Left renal pelvis (tissue), 4 donors: ENCODE measurements around the gene OSBPL7. TPM values are rescaled to one million over a fixed set of nuclear protein-coding genes. Genes with fewer than 3 reads are reported as not detected.
"Not testable (repeated sequence)": the region's sequence is repeated elsewhere in the genome, so short reads cannot be mapped to it uniquely, and the experiment has no call there.

ENCODE experiments used
- DNase-seq, 4 donors: peaks; one replicate each; pipeline ENCODE4 v3.0.0-alpha.2; 2013; ENCODE audit warnings: low read depth in 4 of 4, low spot score in 3 of 4
- polyA plus RNA-seq, 4 donors: library from polyadenylated mRNA; unstranded; fragments of 120-200 nt; gene quantifications; one replicate each; pipeline ENCODE4 v1.2.1, GENCODE V29; 2013; ENCODE audit not compliant: insufficient read length in 4 of 4

The OSBPL7 gene
- polyA plus RNA-seq, 4 donors = 11.9 to 16.3 (median 12.3) TPM

- DNase-seq = no peak
Observed at GRCh38 chr17:47776330-47777197, 45.0 kb downstream of the OSBPL7 start.

GRCh38 chr17:47774987-47775580, 46.5 kb downstream of the OSBPL7 start:
- no peak for DNase-seq

GRCh38 chr17:47774331-47774730, 47.3 kb downstream of the OSBPL7 start:
- no peak for DNase-seq

- not testable (repeated sequence) for DNase-seq
Observed at GRCh38 chr17:47773649-47774048, 47.9 kb downstream of the OSBPL7 start.

GRCh38 chr17:47763913-47764582, 57.5 kb downstream of the OSBPL7 start:
- DNase-seq = no peak

GRCh38 chr17:47762728-47763127, 58.9 kb downstream of the OSBPL7 start:
- DNase-seq = no peak

- DNase-seq = no peak
Observed at GRCh38 chr17:47760409-47761140, 61.0 kb downstream of the OSBPL7 start.

- no peak for DNase-seq
Observed at GRCh38 chr17:47757386-47757785, 64.2 kb downstream of the OSBPL7 start.

Other genes starting within 250 kb of the OSBPL7 start
- gene KPNB1, start 171.9 kb downstream of the OSBPL7 start, polyA plus RNA-seq = 100 to 1,000 TPM; 177 to 273 (median 248) TPM
- 10 to 100 TPM; 22.0 to 36.6 (median 25.9) TPM for gene TBKBP1, start 127.6 kb downstream of the OSBPL7 start, polyA plus RNA-seq
- under 1 TPM; 0.07 to 0.26 (median 0.15) TPM for gene TBX21, start 88.6 kb downstream of the OSBPL7 start, polyA plus RNA-seq
- 10 to 100 TPM; 36.6 to 56.8 (median 50.0) TPM for gene MRPL10, start 9.7 kb upstream of the OSBPL7 start, polyA plus RNA-seq
- gene LRRC46, start 9.9 kb upstream of the OSBPL7 start, polyA plus RNA-seq = 1 to 10 TPM in 3 of 4 donors, under 1 TPM in 1; 0.74 to 3.3 (median 2.6) TPM
- 10 to 100 TPM; 31.4 to 78.5 (median 39.5) TPM for gene SCRN2, start 19.5 kb upstream of the OSBPL7 start, polyA plus RNA-seq
- 1 to 10 TPM; 1.6 to 3.0 (median 2.5) TPM for gene SP6, start 29.4 kb upstream of the OSBPL7 start, polyA plus RNA-seq
- 10 to 100 TPM; 20.8 to 27.1 (median 23.4) TPM for gene SP2, start 74.4 kb upstream of the OSBPL7 start, polyA plus RNA-seq
- gene PNPO, start 119.8 kb upstream of the OSBPL7 start, polyA plus RNA-seq = 10 to 100 TPM in 3 of 4 donors, 1 to 10 TPM in 1; 5.8 to 24.1 (median 20.6) TPM
- 10 to 100 TPM in 3 of 4 donors, under 1 TPM in 1; 0.23 to 22.7 (median 18.2) TPM for gene PRR15L, start 136.1 kb upstream of the OSBPL7 start, polyA plus RNA-seq
- gene CDK5RAP3, start 149.3 kb upstream of the OSBPL7 start, polyA plus RNA-seq = 100 to 1,000 TPM in 3 of 4 donors, 10 to 100 TPM in 1; 90.0 to 178 (median 147) TPM
- gene COPZ2, start 216.0 kb upstream of the OSBPL7 start, polyA plus RNA-seq = 10 to 100 TPM; 16.7 to 78.4 (median 21.5) TPM
- gene NFE2L1, start 226.6 kb upstream of the OSBPL7 start, polyA plus RNA-seq = 100 to 1,000 TPM; 194 to 248 (median 221) TPM